CD4-positive, CD25-positive, alpha-beta regulatory T cell (primary cell): ENCODE measurements around the gene STK39. TPM values are rescaled to one million over a fixed set of nuclear protein-coding genes. Genes with fewer than 3 reads are reported as not detected.

ENCODE experiments used
- ATAC-seq, 2 donors: fragments of 150-1000 bp; cut with Tn5 transposase; one replicate each; pipeline ENCODE4 v1.10.0; 2021; ENCODE audit warnings: low read depth in 2 of 2, moderate number of reproducible peaks in 2 of 2, moderate library complexity in 1 of 2
- DNase-seq, 3 donors: peaks; one replicate each; pipeline versions ENCODE4 v3.0.0 to v3.0.0-alpha.2; 2012 to 2022; ENCODE audit warnings: mixed read lengths in 1 of 3
- H3K27ac ChIP-seq: one replicate; pipeline ENCODE4 v1.7.0; 2013; ENCODE audit warnings: mild to moderate bottlenecking, low read length; ENCODE audit not compliant: insufficient read depth, poor library complexity, severe bottlenecking
- H3K27me3 ChIP-seq: one replicate; pipeline ENCODE4 v1.7.0; 2013; ENCODE audit warnings: low read length; ENCODE audit not compliant: control insufficient read depth, insufficient read depth
- H3K36me3 ChIP-seq: one replicate; pipeline ENCODE4 v1.7.0; 2013; ENCODE audit warnings: mild to moderate bottlenecking, low read length, moderate library complexity; ENCODE audit not compliant: control insufficient read depth, insufficient read depth
- H3K4me1 ChIP-seq: 2 replicates; pipeline ENCODE4 v1.7.0; 2013; ENCODE audit warnings: mild to moderate bottlenecking, low read length; ENCODE audit not compliant: insufficient read depth, control insufficient read depth, poor library complexity, severe bottlenecking
- H3K4me3 ChIP-seq: one replicate; pipeline ENCODE4 v1.7.0; 2013; ENCODE audit warnings: low read depth, mild to moderate bottlenecking, low read length, moderate library complexity
- H3K9me3 ChIP-seq, 2 experiments: 1 replicate in 1 of 2; 2 replicates in 1 of 2; pipeline ENCODE4 v1.7.0; 2013; ENCODE audit warnings: low read length in 2 of 2, mild to moderate bottlenecking in 1 of 2, moderate library complexity in 1 of 2; ENCODE audit not compliant: control insufficient read depth in 2 of 2
- H3K27ac Mint-ChIP-seq, 3 donors: one replicate each; pipeline ENCODE4 v1.8.0; 2020 to 2022; ENCODE audit warnings: mild to moderate bottlenecking in 3 of 3, mixed read lengths in 3 of 3, moderate library complexity in 2 of 3
- H3K27me3 Mint-ChIP-seq: one replicate; pipeline ENCODE4 v1.8.0; 2022; ENCODE audit warnings: mild to moderate bottlenecking, mixed read lengths
- H3K36me3 Mint-ChIP-seq: one replicate; pipeline ENCODE4 v1.8.0; 2020; ENCODE audit warnings: mixed read lengths
- H3K4me1 Mint-ChIP-seq, 4 donors: one replicate each; pipeline ENCODE4 v1.8.0; 2020 to 2022; ENCODE audit warnings: mixed read lengths in 4 of 4, mild to moderate bottlenecking in 1 of 4
- H3K4me3 Mint-ChIP-seq, 4 donors: one replicate each; pipeline ENCODE4 v1.8.0; 2020 to 2022; ENCODE audit warnings: mild to moderate bottlenecking in 4 of 4, mixed read lengths in 4 of 4, moderate library complexity in 3 of 4
- H3K9me3 Mint-ChIP-seq, 7 donors: one replicate each; pipeline ENCODE4 v1.8.0; 2020 to 2022; ENCODE audit warnings: mixed read lengths in 7 of 7, mild to moderate bottlenecking in 3 of 7, moderate library complexity in 2 of 7
- polyA plus RNA-seq, 4 donors: library from polyadenylated mRNA; unstranded; fragments of 300-500 nt; fragmentation: Illumina TruSeq; gene quantifications; one replicate each; pipeline ENCODE4 v1.2.3, GENCODE V29; 2021
- total RNA-seq: library from RNA; stranded (reverse); gene quantifications from one replicate; pipeline ENCODE4 v1.2.3, GENCODE V29; 2022

STK39 gene
- total and polyA plus RNA-seq, 5 donors from 2014 or later, result 4.4 to 27.2 (median 7.6) TPM

GRCh38 chr2:168009900-168010299 is 237.5 kb downstream of the STK39 start:
- Mint-ChIP-seq H3K36me3 (peaks cover 59% of the 10 kb centered on the region), H3K27me3 (no peaks in the 10 kb centered on the region), H3K4me1 (peaks cover 0 to 9% (median 6%) of the 10 kb centered on the region in 4 donors), H3K4me3 (no peak overlapping the region), H3K9me3 (no peaks in the 10 kb centered on the region), H3K27ac (no peak overlapping the region)
- H3K36me3 ChIP-seq, result peaks cover 51% of the 10 kb centered on the region
- no peaks in the 10 kb centered on the region for H3K27me3 ChIP-seq
- H3K4me3 ChIP-seq, result no peak overlapping the region
- no peaks in the 10 kb centered on the region for H3K4me1 ChIP-seq
- H3K9me3 ChIP-seq, result no peaks in the 10 kb centered on the region
- H3K27ac ChIP-seq, result no peak overlapping the region
- ATAC-seq (no peak), DNase-seq (no peak)

GRCh38 chr2:168008646-168009195 is 238.7 kb downstream of the STK39 start:
- H3K4me3 ChIP-seq, result no peak overlapping the region
- no peak overlapping the region for H3K27ac ChIP-seq
- Mint-ChIP-seq H3K36me3 (peaks cover 61% of the 10 kb centered on the region), H3K4me3 (no peak overlapping the region), H3K4me1 (peaks cover 0 to 9% (median 5%) of the 10 kb centered on the region in 4 donors), H3K9me3 (no peaks in the 10 kb centered on the region), H3K27ac (peak overlapping the region in 1 of 3 donors; percentile 15), H3K27me3 (no peaks in the 10 kb centered on the region)
- ATAC-seq (no peak), DNase-seq (no peak)
- H3K4me1 ChIP-seq, result no peaks in the 10 kb centered on the region
- no peaks in the 10 kb centered on the region for H3K9me3 ChIP-seq
- H3K27me3 ChIP-seq, result no peaks in the 10 kb centered on the region
- peaks cover 42% of the 10 kb centered on the region for H3K36me3 ChIP-seq

- no peak overlapping the region for H3K27ac ChIP-seq
- DNase-seq (no peak), ATAC-seq (no peak)
- H3K9me3 ChIP-seq, result no peaks in the 10 kb centered on the region
- no peak overlapping the region for H3K27ac Mint-ChIP-seq
- H3K36me3 Mint-ChIP-seq, result peaks cover 56% of the 10 kb centered on the region
- no peak overlapping the region for H3K4me3 Mint-ChIP-seq
- peaks cover 29% of the 10 kb centered on the region for H3K36me3 ChIP-seq
- no peaks in the 10 kb centered on the region for H3K27me3 ChIP-seq
- no peak overlapping the region for H3K4me3 ChIP-seq
- no peaks in the 10 kb centered on the region for H3K27me3 Mint-ChIP-seq
- H3K9me3 Mint-ChIP-seq, result no peaks in the 10 kb centered on the region
- H3K4me1 ChIP-seq, result peaks cover 9% of the 10 kb centered on the region
- peaks cover 8 to 18% (median 14%) of the 10 kb centered on the region in 4 donors for H3K4me1 Mint-ChIP-seq
Measured at GRCh38 chr2:168006498-168006897, 240.9 kb downstream of the STK39 start.

- Mint-ChIP-seq H3K4me3 (no peak overlapping the region), H3K27ac (no peak overlapping the region), H3K4me1 (peaks cover 8 to 19% (median 14%) of the 10 kb centered on the region in 4 donors), H3K27me3 (no peaks in the 10 kb centered on the region), H3K36me3 (peaks cover 57% of the 10 kb centered on the region), H3K9me3 (no peaks in the 10 kb centered on the region)
- H3K27me3 ChIP-seq, result no peaks in the 10 kb centered on the region
- H3K27ac ChIP-seq, result no peak overlapping the region
- peaks cover 9% of the 10 kb centered on the region for H3K4me1 ChIP-seq
- no peak overlapping the region for H3K4me3 ChIP-seq
- H3K36me3 ChIP-seq, result peaks cover 28% of the 10 kb centered on the region
- no peak for DNase-seq
- ATAC-seq, result no peak
- no peaks in the 10 kb centered on the region for H3K9me3 ChIP-seq
Measured at GRCh38 chr2:168005586-168005985, 241.8 kb downstream of the STK39 start.

- peaks cover 49% of the 10 kb centered on the region for H3K36me3 Mint-ChIP-seq
- no peaks in the 10 kb centered on the region for H3K27me3 ChIP-seq
- no peak overlapping the region for H3K4me3 Mint-ChIP-seq
Measured at GRCh38 chr2:168003876-168004275, 243.5 kb downstream of the STK39 start.

GRCh38 chr2:168002021-168002553 is 245.3 kb downstream of the STK39 start:
- no peaks in the 10 kb centered on the region for H3K27me3 ChIP-seq
- no peak overlapping the region for H3K4me3 ChIP-seq
- peak overlapping the region; percentile 7 for H3K27ac ChIP-seq
- peaks cover 9% of the 10 kb centered on the region for H3K4me1 ChIP-seq
- H3K9me3 ChIP-seq, result no peaks in the 10 kb centered on the region
- Mint-ChIP-seq H3K36me3 (peaks cover 41% of the 10 kb centered on the region), H3K4me1 (peaks cover 2 to 17% (median 12%) of the 10 kb centered on the region in 4 donors), H3K27me3 (no peaks in the 10 kb centered on the region), H3K4me3 (peak overlapping the region in 1 of 4 donors; percentile 34), H3K9me3 (no peaks in the 10 kb centered on the region), H3K27ac (peak overlapping the region; percentile 3 to 70 (median 47))
- peak in 1 of 3 donors; percentile 60 for DNase-seq
- peak; percentile 76 to 89 for ATAC-seq
- peaks cover 14% of the 10 kb centered on the region for H3K36me3 ChIP-seq

More at GRCh38 chr2:168003876-168004275, 243.5 kb downstream of the STK39 start:
- H3K27me3 Mint-ChIP-seq, result no peaks in the 10 kb centered on the region
- Histone ChIP-seq H3K9me3 (no peaks in the 10 kb centered on the region), H3K27ac (no peak overlapping the region), H3K36me3 (peaks cover 28% of the 10 kb centered on the region), H3K4me1 (peaks cover 9% of the 10 kb centered on the region), H3K4me3 (no peak overlapping the region)
- H3K27ac Mint-ChIP-seq, result peak overlapping the region in 1 of 3 donors; percentile 27
- no peaks in the 10 kb centered on the region for H3K9me3 Mint-ChIP-seq
- no peak for ATAC-seq
- no peak for DNase-seq
- peaks cover 2 to 19% (median 13%) of the 10 kb centered on the region in 4 donors for H3K4me1 Mint-ChIP-seq

- peaks cover 18% of the 10 kb centered on the region for H3K36me3 Mint-ChIP-seq
- no peak overlapping the region for H3K4me3 ChIP-seq
- no peaks in the 10 kb centered on the region for H3K4me1 ChIP-seq
- no peak overlapping the region for H3K27ac Mint-ChIP-seq
- no peak overlapping the region for H3K4me3 Mint-ChIP-seq
- H3K4me1 Mint-ChIP-seq, result peaks cover 0 to 12% (median 0%) of the 10 kb centered on the region in 4 donors
- no peaks in the 10 kb centered on the region for H3K9me3 ChIP-seq
- ATAC-seq (no peak), DNase-seq (no peak)
- no peaks in the 10 kb centered on the region for H3K27me3 ChIP-seq
- H3K27ac ChIP-seq, result no peak overlapping the region
- peaks cover 8% of the 10 kb centered on the region for H3K36me3 ChIP-seq
- H3K9me3 Mint-ChIP-seq, result peaks cover 0 to 2% (median 0%) of the 10 kb centered on the region in 7 donors
- H3K27me3 Mint-ChIP-seq, result no peaks in the 10 kb centered on the region
Measured at GRCh38 chr2:167992278-167992677, 255.1 kb downstream of the STK39 start.

GRCh38 chr2:167990062-167990461 is 257.3 kb downstream of the STK39 start:
- no peak overlapping the region for H3K27ac Mint-ChIP-seq
- DNase-seq, result no peak
- Histone ChIP-seq H3K36me3 (peaks cover 8% of the 10 kb centered on the region), H3K27me3 (no peaks in the 10 kb centered on the region), H3K4me3 (no peak overlapping the region), H3K9me3 (no peaks in the 10 kb centered on the region), H3K27ac (no peak overlapping the region), H3K4me1 (no peaks in the 10 kb centered on the region)
- ATAC-seq, result no peak
- no peak overlapping the region for H3K4me3 Mint-ChIP-seq
- peaks cover 14% of the 10 kb centered on the region for H3K36me3 Mint-ChIP-seq
- H3K4me1 Mint-ChIP-seq, result peaks cover 0 to 12% (median 0%) of the 10 kb centered on the region in 4 donors
- peaks cover 0 to 3% (median 0%) of the 10 kb centered on the region in 7 donors for H3K9me3 Mint-ChIP-seq
- H3K27me3 Mint-ChIP-seq, result no peaks in the 10 kb centered on the region
